Lower lobe of right lung (tissue), 2 donors: ENCODE results near the gene PRDM16. TPM values are rescaled to one million over a fixed set of nuclear protein-coding genes. Genes with fewer than 3 reads are reported as not detected.

Experiments
- ATAC-seq, 2 donors: fragments of 200-7000 bp; cut with Tn5 transposase; one replicate each; pipeline ENCODE4 v1.9.1; 2020 to 2022; ENCODE audit warnings: mild to moderate bottlenecking in 2 of 2, moderate library complexity in 2 of 2
- DNase-seq: peaks from one replicate; pipeline ENCODE4 v3.0.0-alpha.2; 2020
- H3K27ac ChIP-seq: fragments of 200-600 bp; one replicate; pipeline ENCODE4 v1.8.0; 2022
- H3K27me3 ChIP-seq: fragments of 200-600 bp; one replicate; pipeline ENCODE4 v1.8.0; 2022; ENCODE audit warnings: low read depth
- H3K36me3 ChIP-seq: fragments of 200-600 bp; one replicate; pipeline ENCODE4 v1.8.0; 2022; ENCODE audit warnings: mild to moderate bottlenecking
- H3K4me1 ChIP-seq: fragments of 200-600 bp; one replicate; pipeline ENCODE4 v1.8.0; 2022
- H3K4me3 ChIP-seq: fragments of 200-600 bp; one replicate; pipeline ENCODE4 v1.8.0; 2022; ENCODE audit warnings: mild to moderate bottlenecking
- H3K9me3 ChIP-seq: fragments of 200-600 bp; one replicate; pipeline ENCODE4 v1.8.0; 2022
- CTCF ChIP-seq: fragments of 200-600 bp; IDR thresholded peaks from one replicate; pipeline ENCODE4 v1.8.0; 2022; ENCODE audit warnings: antibody characterized with exemption, mild to moderate bottlenecking
- intact Hi-C: fragments of 100-400 bp; cut with DNase I; formaldehyde crosslinking; loops from one replicate; pipeline ENCODE4 v1.11.0; 2022
- total RNA-seq: library from RNA; stranded (reverse); fragmentation: NEBNext Ultra II Directional; extraction: Animal tissue kit (Norgen Biotek cat#: 25700); gene quantifications from one replicate; pipeline ENCODE4 v1.2.1, GENCODE V29; 2021
- donor health status: DM: no; HTN: yes; CAD: no; lungs with severe emphysema.

PRDM16 gene
- total RNA-seq, 1 donor from 2014 or later = 19.2 TPM

GRCh38 chr1:3176820-3177219 is 107.8 kb downstream of the PRDM16 start:
- H3K27me3 ChIP-seq = peaks cover 6% of the 10 kb centered on the region
- DNase-seq = no peak
- no peaks in the 10 kb centered on the region for H3K36me3 ChIP-seq
- intact Hi-C loops = no loop called here
- TF ChIP-seq CTCF = no peak
- no peak overlapping the region for H3K4me3 ChIP-seq
- H3K27ac ChIP-seq = no peak overlapping the region
- no peak for ATAC-seq
- H3K9me3 ChIP-seq = no peaks in the 10 kb centered on the region
- H3K4me1 ChIP-seq = peaks cover 16% of the 10 kb centered on the region

GRCh38 chr1:3178279-3178678 is 109.3 kb downstream of the PRDM16 start:
- TF ChIP-seq CTCF = no peak
- H3K4me1 ChIP-seq = peaks cover 14% of the 10 kb centered on the region
- intact Hi-C loops = no loop called here

DNA sequence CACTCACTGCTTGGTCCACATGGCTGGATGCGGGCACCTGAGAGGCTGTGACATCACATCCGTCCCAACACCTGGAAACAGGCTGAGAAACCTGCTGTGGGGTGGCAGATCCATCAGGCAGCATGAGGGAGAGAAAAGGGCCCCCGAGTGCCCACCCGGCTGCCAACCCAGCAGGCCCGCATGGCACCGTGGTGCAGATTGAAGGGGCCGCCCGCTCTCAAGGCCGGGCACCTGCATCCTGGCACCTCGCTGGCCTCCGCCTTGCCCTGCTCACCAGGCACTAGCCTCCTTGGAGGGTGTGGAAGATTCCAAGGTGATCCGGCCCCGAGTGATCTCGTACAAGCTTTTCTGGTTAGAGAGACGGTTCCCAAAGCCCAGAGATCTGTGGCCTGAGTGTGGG is 110.5 kb downstream of the PRDM16 start:
- Histone ChIP-seq H3K9me3 (no peaks in the 10 kb centered on the region), H3K4me1 (peaks cover 12% of the 10 kb centered on the region), H3K27me3 (peaks cover 13% of the 10 kb centered on the region), H3K36me3 (no peaks in the 10 kb centered on the region), H3K27ac (no peak overlapping the region), H3K4me3 (no peak overlapping the region)
- ATAC-seq (no peak), DNase-seq (no peak)
- TF ChIP-seq CTCF = no peak
- intact Hi-C loops = no loop called here

More at GRCh38 chr1:3178279-3178678, 109.3 kb downstream of the PRDM16 start:
- Histone ChIP-seq H3K36me3 (no peaks in the 10 kb centered on the region), H3K27me3 (peaks cover 10% of the 10 kb centered on the region), H3K27ac (no peak overlapping the region), H3K4me3 (no peak overlapping the region), H3K9me3 (no peaks in the 10 kb centered on the region)
- no peak for DNase-seq
- no peak for ATAC-seq

DNA sequence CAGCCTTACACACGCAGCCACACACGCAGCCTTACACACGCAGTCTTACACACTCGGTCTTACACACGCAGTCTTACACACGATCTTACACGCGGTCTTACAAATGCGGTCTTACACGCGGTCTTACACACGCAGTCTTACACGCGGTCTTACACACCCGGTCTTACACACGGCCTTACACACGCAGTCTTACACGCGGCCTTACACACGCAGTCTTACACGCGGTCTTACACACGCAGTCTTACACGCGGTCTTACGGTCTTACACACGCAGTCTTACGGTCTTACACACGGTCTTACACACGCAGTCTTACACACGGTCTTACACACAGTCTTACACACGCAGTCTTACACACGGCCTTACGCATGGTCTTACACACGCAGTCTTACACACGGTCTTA is 111.9 kb downstream of the PRDM16 start:
- no peaks in the 10 kb centered on the region for H3K9me3 ChIP-seq
- H3K27ac ChIP-seq = no peak overlapping the region
- no peak overlapping the region for H3K4me3 ChIP-seq
- no peaks in the 10 kb centered on the region for H3K36me3 ChIP-seq
- ATAC-seq (no peak), DNase-seq (no peak)
- peaks cover 1% of the 10 kb centered on the region for H3K4me1 ChIP-seq
- peaks cover 18% of the 10 kb centered on the region for H3K27me3 ChIP-seq
- intact Hi-C loops = no loop called here
- TF ChIP-seq CTCF = no peak

GRCh38 chr1:3181956-3182355 is 113.0 kb downstream of the PRDM16 start:
- no peak for TF ChIP-seq CTCF
- H3K4me3 ChIP-seq = no peak overlapping the region
- intact Hi-C loops = no loop called here
- ATAC-seq = no peak
- peaks cover 18% of the 10 kb centered on the region for H3K27me3 ChIP-seq
- H3K27ac ChIP-seq = no peak overlapping the region
- H3K4me1 ChIP-seq = peaks cover 12% of the 10 kb centered on the region
- no peak for DNase-seq
- no peaks in the 10 kb centered on the region for H3K9me3 ChIP-seq
- H3K36me3 ChIP-seq = no peaks in the 10 kb centered on the region

- Histone ChIP-seq H3K27ac (no peak overlapping the region), H3K4me1 (peaks cover 22% of the 10 kb centered on the region), H3K4me3 (no peak overlapping the region), H3K9me3 (no peaks in the 10 kb centered on the region), H3K27me3 (peaks cover 18% of the 10 kb centered on the region), H3K36me3 (no peaks in the 10 kb centered on the region)
- intact Hi-C loops = no loop called here
- TF ChIP-seq CTCF = no peak
- ATAC-seq (no peak), DNase-seq (no peak)
These were observed 114.4 kb downstream of the PRDM16 start for GRCh38 chr1:3183411-3183810.
